VCaP (cell line): ENCODE measurements around the gene GPR155.

ENCODE experiments used
- H3K27ac ChIP-seq: fragments of 450-650 bp; 2 replicates; pipeline ENCODE4 v1.5.1; 2017
- CTCF ChIP-seq: fragments of 450-650 bp; conservative IDR thresholded peaks from 2 replicates; pipeline ENCODE4 v1.5.1; 2017; ENCODE audit warnings: mild to moderate bottlenecking, moderate library complexity

The GPR155 gene

GRCh38 chr2:174428214-174428613, 58.6 kb downstream of the GPR155 start:
- H3K27ac ChIP-seq = no peak overlapping the region
- TF ChIP-seq CTCF = no peak

GRCh38 chr2:174412256-174412655, 74.6 kb downstream of the GPR155 start:
- TF ChIP-seq CTCF = no peak
- H3K27ac ChIP-seq = no peak overlapping the region

- peak overlapping the region; percentile 66 for H3K27ac ChIP-seq
Measured at GRCh38 chr2:174410039-174410438, 76.8 kb downstream of the GPR155 start.

- TF ChIP-seq CTCF = no peak
- no peak overlapping the region for H3K27ac ChIP-seq
Measured at GRCh38 chr2:174403628-174404027, 83.2 kb downstream of the GPR155 start.

GRCh38 chr2:174400853-174401252, 86.0 kb downstream of the GPR155 start:
- no peak overlapping the region for H3K27ac ChIP-seq
- no peak for TF ChIP-seq CTCF

- TF ChIP-seq CTCF = no peak
- H3K27ac ChIP-seq = no peak overlapping the region
Measured at GRCh38 chr2:174399171-174399570, 87.7 kb downstream of the GPR155 start.

- H3K27ac ChIP-seq = no peak overlapping the region
- no peak for TF ChIP-seq CTCF
Measured at GRCh38 chr2:174397773-174398172, 89.1 kb downstream of the GPR155 start.

- H3K27ac ChIP-seq = peak overlapping the region; percentile 77
- TF ChIP-seq CTCF = no peak
Measured at GRCh38 chr2:174395969-174396630, 90.7 kb downstream of the GPR155 start.
